BLaER1 treated with 17β-estradiol and CSF1 and Interleukin-3, amounts not matched to agents 10 nM and 100 nM (cell line): Measurements from ENCODE around the gene CCDC112.
"Not testable (repeated sequence)": the region's sequence is repeated elsewhere in the genome, so short reads cannot be mapped to it uniquely, and the experiment has no call there.

Source experiments
- H3K27ac ChIP-seq, 11 experiments: shearing (Covaris generic); formaldehyde crosslinking; 2 replicates each; pipeline ENCODE4 v1.8.1; 2022
- H3K27me3 ChIP-seq, 11 experiments: shearing (Covaris generic); formaldehyde crosslinking; 2 replicates each; pipeline ENCODE4 v1.8.1; 2022
- H3K36me3 ChIP-seq, 11 experiments: shearing (Covaris generic); formaldehyde crosslinking; 2 replicates each; pipeline ENCODE4 v1.8.1; 2022
- H3K4me1 ChIP-seq, 10 experiments: shearing (Covaris generic); formaldehyde crosslinking; 2 replicates each; pipeline ENCODE4 v1.8.1; 2022
- H3K4me2 ChIP-seq, 11 experiments: shearing (Covaris generic); formaldehyde crosslinking; 2 replicates each; pipeline ENCODE4 v1.8.1; 2022
- H3K4me3 ChIP-seq, 10 experiments: shearing (Covaris generic); formaldehyde crosslinking; 2 replicates each; pipeline ENCODE4 v1.8.1; 2022
- H3K9ac ChIP-seq, 11 experiments: shearing (Covaris generic); formaldehyde crosslinking; 2 replicates each; pipeline ENCODE4 v1.8.1; 2022
- H3K9me3 ChIP-seq, 11 experiments: shearing (Covaris generic); formaldehyde crosslinking; replicated peaks in 1 of 11; 2 replicates each; pipeline ENCODE4 v1.8.1; 2022
- H4K20me1 ChIP-seq, 11 experiments: shearing (Covaris generic); formaldehyde crosslinking; 2 replicates each; pipeline ENCODE4 v1.8.1; 2022
- Cebpa-rat ChIP-seq, 11 experiments: shearing (Covaris generic); IDR thresholded peaks; 2 replicates each; pipeline ENCODE4 v1.8.1; 2022

Gene CCDC112

GRCh38 chr5:115260248-115260647 is 36.2 kb downstream of the CCDC112 start:
- H3K4me2 ChIP-seq = peak overlapping the region in 9 of 11 experiments; percentile 82 to 98 (median 94); a peak in 13 of 22 replicates

DNA sequence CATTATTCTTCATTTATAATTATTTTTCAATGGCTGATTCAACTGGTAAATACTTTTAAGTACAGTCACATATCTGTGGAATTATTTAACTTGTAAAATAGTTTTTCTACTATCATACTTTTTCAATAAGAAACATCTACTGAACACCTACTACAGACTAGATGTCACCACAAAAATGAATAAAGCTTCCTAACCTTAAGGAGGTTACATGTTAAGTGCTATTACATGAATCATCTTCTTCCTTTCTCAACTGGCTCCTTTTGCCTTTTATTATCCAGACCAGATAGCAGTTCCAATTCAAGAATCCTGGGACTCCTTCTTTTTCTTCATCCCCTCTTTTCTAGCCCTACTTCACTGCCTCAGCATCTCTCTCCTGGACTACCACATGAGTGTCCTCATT is 38.5 kb downstream of the CCDC112 start:
- Histone ChIP-seq H3K4me2 (no peak overlapping the region), H3K9ac (no peak overlapping the region), H3K27ac (no peak overlapping the region), H3K4me1 (peaks cover 11 to 28% (median 20%) of the 10 kb centered on the region in 10 experiments), H3K9me3 (0 out of 22 replicates have a peak, but pooled peaks cover 0 to 2% (median 0%) of the 10 kb centered on the region in 11 experiments), H3K36me3 (peaks cover 13 to 55% (median 24%) of the 10 kb centered on the region in 11 experiments; a peak in 18 of 22 replicates), H3K4me3 (no peak overlapping the region), H3K27me3 (no peaks in the 10 kb centered on the region), H4K20me1 (peaks cover 30 to 82% (median 63%) of the 10 kb centered on the region in 11 experiments; a peak in 19 of 22 replicates)
- TF ChIP-seq Cebpa-rat (IDR thresholded peaks at IDR 0.05) = no peak

More at GRCh38 chr5:115260248-115260647, 36.2 kb downstream of the CCDC112 start:
- H3K9me3 ChIP-seq = no peaks in the 10 kb centered on the region
- H3K27ac ChIP-seq = no peak overlapping the region
- H3K27me3 ChIP-seq = no peaks in the 10 kb centered on the region
- no peak overlapping the region for H3K4me3 ChIP-seq
- TF ChIP-seq Cebpa-rat (IDR thresholded peaks at IDR 0.05) = no peak
- peaks cover 15 to 33% (median 25%) of the 10 kb centered on the region in 10 experiments for H3K4me1 ChIP-seq
- peaks cover 15 to 61% (median 53%) of the 10 kb centered on the region in 11 experiments; a peak in 19 of 22 replicates for H4K20me1 ChIP-seq
- no peak overlapping the region for H3K9ac ChIP-seq
- H3K36me3 ChIP-seq = peaks cover 18 to 48% (median 32%) of the 10 kb centered on the region in 11 experiments; a peak in 20 of 22 replicates

GRCh38 chr5:115249379-115249778 is 47.1 kb downstream of the CCDC112 start:
- not testable (repeated sequence) for H3K4me3 ChIP-seq, H3K4me2 ChIP-seq, H3K27me3 ChIP-seq, H3K27ac ChIP-seq, H3K9ac ChIP-seq, H3K4me1 ChIP-seq
- Histone ChIP-seq H3K9me3 (peaks cover 0 to 29% (median 0%) of the 10 kb centered on the region in 11 experiments; a peak in 8 of 22 replicates), H3K36me3 (peaks cover 8 to 62% (median 25%) of the 10 kb centered on the region in 11 experiments; a peak in 18 of 22 replicates), H4K20me1 (peaks cover 16 to 83% (median 39%) of the 10 kb centered on the region in 11 experiments; a peak in 18 of 22 replicates)

- Histone ChIP-seq H4K20me1 (peaks cover 18 to 83% (median 51%) of the 10 kb centered on the region in 11 experiments; a peak in 18 of 22 replicates), H3K9ac (no peak overlapping the region), H3K4me2 (no peak overlapping the region), H3K4me3 (no peak overlapping the region), H3K4me1 (peaks cover 0 to 10% (median 0%) of the 10 kb centered on the region in 10 experiments; a peak in 6 of 20 replicates), H3K27me3 (no peaks in the 10 kb centered on the region), H3K36me3 (peaks cover 10 to 44% (median 25%) of the 10 kb centered on the region in 11 experiments; a peak in 18 of 22 replicates), H3K27ac (no peak overlapping the region), H3K9me3 (peaks cover 0 to 16% (median 0%) of the 10 kb centered on the region in 11 experiments; a peak in 4 of 22 replicates)
- TF ChIP-seq Cebpa-rat (IDR thresholded peaks at IDR 0.05) = no peak
These were observed 50.0 kb downstream of the CCDC112 start for GRCh38 chr5:115246361-115246991.

DNA sequence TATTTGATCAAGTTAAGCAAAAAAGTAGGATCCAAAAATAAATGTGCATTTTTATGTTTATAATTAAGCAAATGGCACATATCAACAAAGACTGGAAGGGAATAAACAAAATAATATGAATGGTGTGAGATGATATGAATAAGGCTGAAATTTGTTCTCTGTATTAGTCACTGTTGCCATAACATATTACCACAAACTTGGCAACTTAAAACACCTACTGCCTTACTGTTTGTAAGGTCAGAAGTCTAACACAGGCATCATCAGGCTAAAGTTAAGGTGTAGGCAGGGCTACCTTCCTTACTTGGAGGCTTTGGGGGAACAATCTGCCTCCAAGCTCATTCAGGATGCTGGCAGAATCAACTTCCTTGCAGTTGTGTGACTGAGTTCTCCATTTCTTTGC is 53.0 kb downstream of the CCDC112 start:
- no peak for TF ChIP-seq Cebpa-rat (IDR thresholded peaks at IDR 0.05)
- Histone ChIP-seq H3K36me3 (peaks cover 31 to 50% (median 38%) of the 10 kb centered on the region in 11 experiments), H3K9me3 (no peaks in the 10 kb centered on the region), H3K4me3 (no peak overlapping the region), H4K20me1 (peaks cover 12 to 64% (median 41%) of the 10 kb centered on the region in 11 experiments; a peak in 17 of 22 replicates), H3K9ac (no peak overlapping the region), H3K4me1 (peaks cover 0 to 10% (median 0%) of the 10 kb centered on the region in 10 experiments; a peak in 6 of 20 replicates), H3K27ac (no peak overlapping the region), H3K27me3 (no peaks in the 10 kb centered on the region), H3K4me2 (no peak overlapping the region)

- Histone ChIP-seq H3K27me3 (no peaks in the 10 kb centered on the region), H3K9me3 (no peaks in the 10 kb centered on the region), H4K20me1 (peaks cover 5 to 55% (median 32%) of the 10 kb centered on the region in 11 experiments; a peak in 17 of 22 replicates), H3K9ac (no peak overlapping the region), H3K4me3 (no peak overlapping the region), H3K27ac (no peak overlapping the region), H3K4me1 (peaks cover 0 to 10% (median 0%) of the 10 kb centered on the region in 10 experiments; a peak in 6 of 20 replicates), H3K4me2 (peak overlapping the region in 3 of 11 experiments; percentile 20 to 31 (median 21); a peak in 2 of 22 replicates), H3K36me3 (peaks cover 36 to 59% (median 45%) of the 10 kb centered on the region in 11 experiments)
- no peak for TF ChIP-seq Cebpa-rat (IDR thresholded peaks at IDR 0.05)
These were observed 54.4 kb downstream of the CCDC112 start for GRCh38 chr5:115241881-115242642.

DNA sequence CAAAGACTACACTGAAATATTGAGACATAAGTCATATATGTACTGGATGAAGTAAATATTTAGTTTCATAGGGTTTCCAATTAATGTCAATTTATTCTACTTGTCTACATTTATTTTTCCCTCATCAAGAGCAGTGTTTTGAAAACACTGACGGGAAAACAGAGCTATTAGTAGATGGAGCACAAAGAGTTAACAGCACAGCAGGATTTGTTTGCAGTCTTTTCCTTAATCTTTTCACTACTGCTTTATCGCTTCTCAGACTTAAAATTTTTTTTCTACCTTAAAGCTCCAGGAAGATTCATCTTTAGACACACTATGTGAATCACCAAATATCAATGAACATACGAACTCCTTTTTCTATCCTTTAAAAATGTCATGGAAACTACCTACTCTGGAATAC is 59.4 kb downstream of the CCDC112 start:
- no peak overlapping the region for H3K4me3 ChIP-seq
- no peak overlapping the region for H3K27ac ChIP-seq
- H3K4me2 ChIP-seq = no peak overlapping the region
- no peak for TF ChIP-seq Cebpa-rat (IDR thresholded peaks at IDR 0.05)
- H3K27me3 ChIP-seq = no peaks in the 10 kb centered on the region
- peaks cover 48 to 100% (median 79%) of the 10 kb centered on the region in 11 experiments for H3K36me3 ChIP-seq
- H3K9me3 ChIP-seq = no peaks in the 10 kb centered on the region
- H3K9ac ChIP-seq = no peak overlapping the region
- peaks cover 0 to 2% (median 0%) of the 10 kb centered on the region in 10 experiments; a peak in 2 of 20 replicates for H3K4me1 ChIP-seq
- peaks cover 0 to 26% (median 0%) of the 10 kb centered on the region in 11 experiments; a peak in 6 of 22 replicates for H4K20me1 ChIP-seq

GRCh38 chr5:115236599-115236998 is 59.9 kb downstream of the CCDC112 start:
- H4K20me1 ChIP-seq = peaks cover 0 to 26% (median 0%) of the 10 kb centered on the region in 11 experiments; a peak in 4 of 22 replicates

DNA sequence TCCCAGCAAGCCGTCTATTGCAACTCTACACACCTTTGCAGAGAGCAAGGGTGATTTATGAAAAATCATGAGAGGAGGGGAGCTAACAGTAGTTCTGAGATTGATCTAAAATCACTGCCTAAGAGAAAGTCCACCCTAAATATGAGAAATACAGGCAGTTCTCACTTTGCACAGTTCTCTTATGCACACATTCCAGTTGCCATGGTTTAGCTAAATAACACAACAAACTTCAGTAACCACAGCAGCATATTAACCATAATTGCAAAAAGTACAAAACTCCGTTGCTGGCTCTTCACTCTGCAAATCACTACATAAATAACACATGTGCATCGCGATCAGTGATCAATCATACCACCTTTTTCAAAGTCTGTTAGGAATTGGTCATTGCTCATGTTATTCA is 64.9 kb downstream of the CCDC112 start:
- no peak overlapping the region for H3K4me3 ChIP-seq
- no peak overlapping the region for H3K27ac ChIP-seq
- TF ChIP-seq Cebpa-rat (IDR thresholded peaks at IDR 0.05) = no peak
- peaks cover 0 to 24% (median 0%) of the 10 kb centered on the region in 11 experiments; a peak in 3 of 22 replicates for H4K20me1 ChIP-seq
- H3K4me2 ChIP-seq = no peak overlapping the region
- no peak overlapping the region for H3K9ac ChIP-seq
- H3K9me3 ChIP-seq = no peaks in the 10 kb centered on the region
- no peaks in the 10 kb centered on the region for H3K27me3 ChIP-seq
- peaks cover 64 to 100% (median 85%) of the 10 kb centered on the region in 11 experiments for H3K36me3 ChIP-seq
- peaks cover 0 to 10% (median 0%) of the 10 kb centered on the region in 10 experiments; a peak in 3 of 20 replicates for H3K4me1 ChIP-seq

More at GRCh38 chr5:115236599-115236998, 59.9 kb downstream of the CCDC112 start:
- no peak overlapping the region for H3K4me3 ChIP-seq
- H3K27me3 ChIP-seq = no peaks in the 10 kb centered on the region
- no peaks in the 10 kb centered on the region for H3K9me3 ChIP-seq
- no peaks in the 10 kb centered on the region for H3K4me1 ChIP-seq
- no peak for TF ChIP-seq Cebpa-rat (IDR thresholded peaks at IDR 0.05)
- no peak overlapping the region for H3K9ac ChIP-seq
- no peak overlapping the region for H3K27ac ChIP-seq
- H3K36me3 ChIP-seq = peaks cover 53 to 100% (median 79%) of the 10 kb centered on the region in 11 experiments
- H3K4me2 ChIP-seq = no peak overlapping the region
